ENCODE results near the gene CD5L.

The CD5L gene

GRCh38 chr1:157806431-157807149 lies 35.0 kb downstream of the CD5L start:
- DNase-seq: no peak

- no peak for DNase-seq
These were observed 37.8 kb downstream of the CD5L start for GRCh38 chr1:157803851-157804250.

DNA sequence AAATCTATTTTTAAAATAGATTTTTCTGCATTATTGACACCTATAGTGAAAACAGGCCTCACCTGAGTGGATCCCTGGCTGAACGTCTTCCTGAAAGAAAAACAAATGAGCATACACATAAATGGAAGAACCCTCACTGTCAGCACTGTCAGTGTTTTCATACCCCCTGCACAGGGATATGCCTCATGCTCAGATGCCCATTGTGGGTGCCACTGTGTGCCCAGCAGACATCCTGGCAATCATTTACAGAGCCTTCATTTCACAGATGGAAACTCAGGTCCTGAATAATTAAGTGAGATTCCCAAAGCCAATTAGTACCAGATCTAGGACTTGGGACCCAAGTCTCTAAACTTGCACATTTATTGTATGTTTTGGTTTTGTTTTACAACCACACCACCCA lies 41.6 kb downstream of the CD5L start:
- no peak for DNase-seq

DNA sequence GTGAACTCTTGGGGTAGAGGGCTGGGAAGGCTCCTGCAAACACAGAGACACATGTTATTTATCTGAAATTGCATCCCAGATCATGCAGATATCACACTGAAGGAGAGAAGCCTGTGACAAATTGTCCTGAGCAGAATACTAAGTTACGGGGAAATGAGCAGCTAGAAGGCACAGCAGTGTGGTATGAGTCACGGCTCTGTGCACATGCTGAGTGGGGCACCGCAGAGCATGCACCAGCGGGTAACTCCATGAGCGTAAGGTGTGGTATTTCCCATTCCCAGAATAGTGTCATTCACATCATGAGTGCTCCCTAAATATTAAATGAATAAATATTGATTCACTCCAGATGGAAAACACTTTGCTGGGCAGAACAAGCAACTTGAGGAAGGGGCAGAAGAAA lies 43.4 kb downstream of the CD5L start:
- DNase-seq: no peak

- DNase-seq: no peak
These were observed 56.4 kb downstream of the CD5L start for GRCh38 chr1:157785248-157785647.

DNA sequence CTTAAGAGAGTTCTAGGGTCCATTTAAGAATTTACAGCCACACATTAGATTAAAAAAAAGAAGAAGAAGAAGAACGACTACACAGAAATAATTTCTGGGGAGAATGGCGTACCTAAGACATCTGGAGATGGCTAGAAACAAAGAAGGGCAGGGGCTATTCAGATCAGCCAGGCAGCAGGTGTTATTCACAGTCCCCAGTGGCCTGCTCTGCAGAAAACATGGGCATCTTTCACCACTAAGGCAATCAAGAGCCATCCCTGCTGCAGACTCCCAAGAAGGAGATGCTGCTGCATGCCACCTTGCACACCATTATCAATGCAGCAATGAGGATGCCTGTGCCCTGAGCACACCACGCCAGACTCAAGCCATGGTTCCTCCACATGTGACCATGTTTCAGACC lies 56.8 kb downstream of the CD5L start:
- DNase-seq: no peak

- no peak for DNase-seq
These were observed 58.7 kb downstream of the CD5L start for GRCh38 chr1:157782931-157783330.

- no peak for DNase-seq
These were observed 60.6 kb downstream of the CD5L start for GRCh38 chr1:157781048-157781447.
